Stimulated activated CD8-positive, alpha-beta memory T cell treated with anti-CD3 and anti-CD28 coated beads, Interleukin-12 subunit alpha, Interleukin-12 subunit beta, amount 100 ng/mL, for 24 hours (primary cell): Measurements from ENCODE around the gene CLNS1A.
"Not testable (repeated sequence)": the region's sequence is repeated elsewhere in the genome, so short reads cannot be mapped to it uniquely, and the experiment has no call there.

Experiments
- DNase-seq: peaks from one replicate; pipeline ENCODE4 v3.0.0-alpha.2; 2020; ENCODE audit errors: extremely low read depth

Gene CLNS1A

GRCh38 chr11:77637345-77638165 is at the start of gene CLNS1A:
Gene CLNS1A, minus strand, starts transcription at chr11:77637794. Its CDS starts 80 bp downstream, at chr11:77637714.
- DNase-seq: peak; percentile 48

- DNase-seq: no peak
Measured at GRCh38 chr11:77687088-77687487, 49.5 kb upstream of the CLNS1A start.

GRCh38 chr11:77677138-77677537 is 39.5 kb upstream of the CLNS1A start:
- no peak for DNase-seq

GRCh38 chr11:77672264-77672663 is 34.7 kb upstream of the CLNS1A start:
- DNase-seq: no peak

- no peak for DNase-seq
Measured at GRCh38 chr11:77669848-77670511, 32.4 kb upstream of the CLNS1A start.

GRCh38 chr11:77668760-77669159 is 31.2 kb upstream of the CLNS1A start:
- no peak for DNase-seq

GRCh38 chr11:77665240-77665965 is 27.8 kb upstream of the CLNS1A start:
- no peak for DNase-seq

- DNase-seq: no peak
Measured at GRCh38 chr11:77661670-77662069, 24.1 kb upstream of the CLNS1A start.

GRCh38 chr11:77660947-77661346 is 23.4 kb upstream of the CLNS1A start:
- no peak for DNase-seq

GRCh38 chr11:77658213-77659013 is 20.8 kb upstream of the CLNS1A start:
- no peak for DNase-seq

- DNase-seq: no peak
Measured at GRCh38 chr11:77656362-77656761, 18.8 kb upstream of the CLNS1A start.

GRCh38 chr11:77654770-77655434 is 17.3 kb upstream of the CLNS1A start:
- no peak for DNase-seq

- DNase-seq: no peak
Measured at GRCh38 chr11:77650123-77650522, 12.5 kb upstream of the CLNS1A start.

GRCh38 chr11:77647654-77648305 is 10.2 kb upstream of the CLNS1A start:
- no peak for DNase-seq

GRCh38 chr11:77644887-77645286 is 7.3 kb upstream of the CLNS1A start:
- no peak for DNase-seq

- DNase-seq: no peak
Measured at GRCh38 chr11:77642228-77642627, 4.6 kb upstream of the CLNS1A start.

GRCh38 chr11:77636731-77637344 is 756 bp downstream of the CLNS1A start:
- no peak for DNase-seq

- DNase-seq: not testable (repeated sequence)
Measured at GRCh38 chr11:77633926-77634325, 3.7 kb downstream of the CLNS1A start.

- DNase-seq: no peak
Measured at GRCh38 chr11:77630157-77630710, 7.4 kb downstream of the CLNS1A start.
